ENCODE results near the gene INPP5K. TPM values are rescaled to one million over a fixed set of nuclear protein-coding genes. Genes with fewer than 3 reads are reported as not detected.

INPP5K gene
- total RNA-seq, 1 donor from 2014 or later: 22.4 TPM

GRCh38 chr17:1493291-1493980, 23.0 kb downstream of the INPP5K start:
- Mint-ChIP-seq H3K9me3 (no peaks in the 10 kb centered on the region), H3K27me3 (ENCODE audit: low read depth) (peaks cover 2% of the 10 kb centered on the region), H3K4me3 (peak overlapping the region; percentile 84), H3K36me3 (no peaks in the 10 kb centered on the region), H3K27ac (peak overlapping the region; percentile 72), H3K4me1 (peaks cover 31% of the 10 kb centered on the region)
- no peak for DNase-seq (ENCODE audit: low spot score in 2 of 2, unreplicated experiment in 2 of 2)
- TF ChIP-seq, protein P1, sequence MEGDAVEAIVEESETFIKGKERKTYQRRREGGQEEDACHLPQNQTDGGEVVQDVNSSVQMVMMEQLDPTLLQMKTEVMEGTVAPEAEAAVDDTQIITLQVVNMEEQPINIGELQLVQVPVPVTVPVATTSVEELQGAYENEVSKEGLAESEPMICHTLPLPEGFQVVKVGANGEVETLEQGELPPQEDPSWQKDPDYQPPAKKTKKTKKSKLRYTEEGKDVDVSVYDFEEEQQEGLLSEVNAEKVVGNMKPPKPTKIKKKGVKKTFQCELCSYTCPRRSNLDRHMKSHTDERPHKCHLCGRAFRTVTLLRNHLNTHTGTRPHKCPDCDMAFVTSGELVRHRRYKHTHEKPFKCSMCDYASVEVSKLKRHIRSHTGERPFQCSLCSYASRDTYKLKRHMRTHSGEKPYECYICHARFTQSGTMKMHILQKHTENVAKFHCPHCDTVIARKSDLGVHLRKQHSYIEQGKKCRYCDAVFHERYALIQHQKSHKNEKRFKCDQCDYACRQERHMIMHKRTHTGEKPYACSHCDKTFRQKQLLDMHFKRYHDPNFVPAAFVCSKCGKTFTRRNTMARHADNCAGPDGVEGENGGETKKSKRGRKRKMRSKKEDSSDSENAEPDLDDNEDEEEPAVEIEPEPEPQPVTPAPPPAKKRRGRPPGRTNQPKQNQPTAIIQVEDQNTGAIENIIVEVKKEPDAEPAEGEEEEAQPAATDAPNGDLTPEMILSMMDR (IDR thresholded peaks at IDR 0.05; ENCODE audit: unreplicated experiment): no peak

DNA sequence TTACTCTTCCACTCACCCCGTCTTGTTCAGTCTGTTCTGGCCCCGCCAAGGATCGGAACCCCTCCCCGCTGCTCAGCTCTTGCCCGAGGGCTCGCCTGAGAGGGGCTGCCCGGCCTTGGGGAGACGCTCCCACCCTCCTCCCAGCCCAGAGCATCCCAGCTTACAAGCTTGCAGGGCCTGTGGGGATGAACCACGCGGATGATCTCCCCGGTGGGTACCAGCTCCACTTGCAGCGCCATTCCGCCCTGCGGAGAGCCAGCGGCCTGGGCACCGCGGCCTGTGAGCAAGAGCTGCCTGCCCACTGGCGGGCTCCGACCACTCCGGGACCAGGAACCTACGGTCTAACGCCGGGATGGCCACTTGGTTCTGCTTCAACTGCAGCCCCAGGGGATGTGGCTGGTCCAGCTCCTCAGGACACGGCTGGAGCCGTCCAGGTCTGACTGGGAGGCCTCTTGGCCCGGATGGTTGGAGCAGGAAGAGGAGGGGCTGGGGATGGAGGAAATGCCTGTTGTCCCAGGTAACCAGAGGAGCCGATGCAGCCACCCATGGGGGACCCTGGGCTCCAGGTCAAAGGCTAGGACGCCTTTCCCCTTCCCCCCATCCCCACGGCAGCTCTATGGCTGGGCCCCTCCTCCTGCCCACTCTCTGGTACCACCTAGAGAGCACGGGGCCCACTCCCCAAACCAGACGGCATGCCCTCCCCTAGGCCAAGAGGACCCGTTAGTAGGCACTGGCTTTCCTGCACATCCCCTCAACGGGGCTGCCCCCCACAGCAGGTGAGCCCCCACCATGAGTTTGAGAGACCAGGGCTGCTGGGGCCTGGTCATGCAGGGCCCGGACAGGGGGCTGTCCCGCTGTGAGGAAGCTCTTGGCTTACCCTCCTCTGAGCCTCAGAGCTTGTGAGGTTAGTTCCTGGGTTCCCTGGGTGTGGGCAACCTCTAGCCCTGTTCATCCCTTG, 23.9 kb downstream of the INPP5K start, which contains the start of gene MYO1C:
Gene MYO1C, minus strand, starts transcription at position 438 of the 958 bp plus-strand sequence. Its CDS starts 199 bp downstream, at position 239.
- Mint-ChIP-seq H3K9me3 (no peaks in the 10 kb centered on the region), H3K4me1 (peaks cover 33% of the 10 kb centered on the region), H3K27ac (peak within 1 kb of the TSS; percentile 94), H3K27me3 (ENCODE audit: low read depth) (peaks cover 2% of the 10 kb centered on the region), H3K4me3 (peak within 1 kb of the TSS; percentile 84), H3K36me3 (no peaks in the 10 kb centered on the region)
- peak in 1 of 2 experiments; percentile 51 for DNase-seq (ENCODE audit: low spot score in 2 of 2, unreplicated experiment in 2 of 2)
- TF ChIP-seq, protein P1 (IDR thresholded peaks at IDR 0.05; ENCODE audit: unreplicated experiment): no peak

DNA sequence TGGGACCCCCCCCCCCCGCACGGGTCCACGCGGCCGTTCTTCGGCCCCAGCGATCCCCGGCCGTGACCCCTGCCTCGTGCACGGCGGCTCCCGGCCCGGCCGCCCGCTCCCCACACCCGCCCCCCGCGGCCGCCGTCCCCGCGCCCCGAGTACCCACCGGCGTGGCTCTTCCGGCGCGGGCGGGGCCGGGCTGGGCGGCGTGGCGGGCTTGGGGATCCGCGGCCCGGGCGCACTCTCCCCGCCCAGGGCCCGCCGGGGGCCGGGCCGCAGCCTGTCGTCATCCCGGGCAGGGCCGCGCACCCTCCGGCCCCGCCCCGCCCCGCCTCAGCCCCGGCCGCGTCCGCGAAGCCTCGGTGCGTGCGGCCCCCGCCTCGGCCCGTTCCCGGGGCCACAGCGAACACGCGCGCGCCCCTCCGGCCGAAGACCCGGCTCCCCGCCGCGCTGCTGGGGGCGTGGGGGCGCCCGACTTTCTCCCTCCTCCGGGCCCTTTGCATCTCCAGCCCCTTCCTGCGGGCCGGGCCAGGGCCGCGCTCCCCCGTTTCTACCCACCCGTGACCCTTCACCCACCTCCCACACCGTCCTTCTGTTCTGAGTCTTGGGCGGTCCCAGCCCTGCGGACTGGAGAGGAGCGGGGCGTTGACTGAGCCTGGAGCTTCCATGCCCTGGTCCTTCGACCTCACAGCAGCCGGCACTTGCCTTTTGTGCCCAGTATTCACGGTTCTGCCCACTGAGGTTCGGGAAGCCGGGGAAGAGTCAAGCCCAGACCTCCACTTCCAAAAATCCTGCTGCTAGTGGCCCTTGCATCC, 24.8 kb downstream of the INPP5K start:
- H3K9me3 Mint-ChIP-seq: no peaks in the 10 kb centered on the region
- peaks cover 38% of the 10 kb centered on the region for H3K4me1 Mint-ChIP-seq
- no peaks in the 10 kb centered on the region for H3K36me3 Mint-ChIP-seq
- H3K27me3 Mint-ChIP-seq (ENCODE audit: low read depth): peaks cover 2% of the 10 kb centered on the region
- TF ChIP-seq, protein P1 (IDR thresholded peaks at IDR 0.05; ENCODE audit: unreplicated experiment): no peak
- peak overlapping the region; percentile 94 for H3K27ac Mint-ChIP-seq
- no peak for DNase-seq (ENCODE audit: low spot score in 2 of 2, unreplicated experiment in 2 of 2)
- peak overlapping the region; percentile 84 for H3K4me3 Mint-ChIP-seq

DNA sequence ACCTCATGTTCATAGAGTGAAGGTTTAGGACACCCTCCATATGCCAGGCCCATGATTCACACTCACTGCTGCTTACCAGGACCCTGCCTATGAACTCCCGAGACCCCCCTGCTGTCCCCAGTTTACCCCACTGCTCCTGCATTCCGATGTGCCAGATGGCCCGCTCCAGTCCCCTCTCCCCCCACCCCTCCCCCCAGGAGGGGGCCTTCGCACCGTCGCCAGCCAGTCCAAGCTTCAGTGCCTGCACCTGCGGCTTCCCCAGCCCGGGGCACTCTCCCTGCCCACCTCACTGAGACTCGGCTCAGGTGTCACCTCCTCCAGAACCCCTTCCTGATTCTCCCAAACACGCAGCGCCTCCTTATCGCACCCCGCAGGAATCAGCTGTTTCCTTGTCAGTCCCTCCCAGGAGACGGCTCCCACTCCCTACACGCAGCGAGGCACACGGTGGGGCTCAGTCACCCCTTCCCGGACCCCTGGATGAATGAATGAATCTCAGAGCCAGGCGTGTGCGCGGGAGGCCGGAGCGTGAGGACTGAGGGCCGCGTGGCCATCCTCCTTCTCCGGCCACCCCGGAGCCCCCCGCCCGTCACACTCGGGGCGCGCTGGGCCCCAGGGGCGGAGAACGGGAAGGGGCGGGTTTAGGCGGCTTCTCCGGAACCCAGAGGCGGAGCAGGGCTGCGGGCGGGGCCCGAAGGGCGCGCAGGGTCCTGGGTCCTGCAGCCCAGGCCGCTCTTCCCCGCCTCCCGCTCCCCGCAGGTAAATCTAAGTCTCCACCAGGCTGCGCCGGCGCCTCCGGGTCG, 25.6 kb downstream of the INPP5K start:
- peak in 1 of 2 experiments; percentile 68 for DNase-seq (ENCODE audit: low spot score in 2 of 2, unreplicated experiment in 2 of 2)
- H3K9me3 Mint-ChIP-seq: no peaks in the 10 kb centered on the region
- H3K36me3 Mint-ChIP-seq: no peaks in the 10 kb centered on the region
- TF ChIP-seq, protein P1 (IDR thresholded peaks at IDR 0.05; ENCODE audit: unreplicated experiment): no peak
- H3K4me3 Mint-ChIP-seq: peak overlapping the region; percentile 74
- peaks cover 2% of the 10 kb centered on the region for H3K27me3 Mint-ChIP-seq (ENCODE audit: low read depth)
- peaks cover 38% of the 10 kb centered on the region for H3K4me1 Mint-ChIP-seq
- peak overlapping the region; percentile 86 for H3K27ac Mint-ChIP-seq

Data from mesothelial cell of epicardium (in vitro differentiated cells).